ENCODE results near the gene CCDC88C. TPM values are rescaled to one million over a fixed set of nuclear protein-coding genes. Genes with fewer than 3 reads are reported as not detected.
A peak's percentile ranks its signal among the peaks of the same experiment; 100 is the strongest.

CCDC88C gene
- total and polyA plus RNA-seq, 12 donors = 1.5 to 6.5 (median 3.4) TPM

- WGBS, 4 donors = 70 to 81% (median 77%) methylated on average over 11 to 12 of the region's 12 CpGs
- no peak overlapping the region for H3K27ac ChIP-seq
- no peak for DNase-seq
- no peaks in the 10 kb centered on the region for H3K27me3 ChIP-seq
- H3K36me3 ChIP-seq (replicated peaks in 1 of 2) = no peaks in the 10 kb centered on the region
- intact Hi-C loops (cut with DNase I) = no loop called here
- no peak overlapping the region for H3K4me3 ChIP-seq
- no peaks in the 10 kb centered on the region for H3K4me1 ChIP-seq (replicated peaks in 1 of 2)
- H3K9me3 ChIP-seq (replicated peaks in 1 of 3) = no peaks in the 10 kb centered on the region
- TF ChIP-seq POLR2A (IDR thresholded peaks at IDR 0.05) (no peak), CTCF (IDR thresholded peaks at IDR 0.05) (no peak)
Observed at GRCh38 chr14:91356181-91356763, 61.3 kb downstream of the CCDC88C start.

- H3K36me3 ChIP-seq (replicated peaks in 1 of 2) = no peaks in the 10 kb centered on the region
- H3K4me1 ChIP-seq (replicated peaks in 1 of 2) = no peaks in the 10 kb centered on the region
- WGBS, 4 donors = 79 to 84% (median 82%) methylated on average over 24 to 27 of the region's 27 CpGs
- no peak for TF ChIP-seq POLR2A (IDR thresholded peaks at IDR 0.05)
- TF ChIP-seq CTCF (IDR thresholded peaks at IDR 0.05) = peak in 1 of 6 experiments; percentile 20
- intact Hi-C loops (cut with DNase I) = no loop called here
- H3K9me3 ChIP-seq (replicated peaks in 1 of 3) = no peaks in the 10 kb centered on the region
- no peak overlapping the region for H3K27ac ChIP-seq
- DNase-seq = no peak
- H3K27me3 ChIP-seq = no peaks in the 10 kb centered on the region
- H3K4me3 ChIP-seq = no peak overlapping the region
Observed at GRCh38 chr14:91354979-91355685, 62.5 kb downstream of the CCDC88C start.

- intact Hi-C loops (cut with DNase I) = no loop called here
- TF ChIP-seq POLR2A (IDR thresholded peaks at IDR 0.05) (no peak), CTCF (IDR thresholded peaks at IDR 0.05) (no peak)
- Histone ChIP-seq H3K27ac (no peak overlapping the region), H3K36me3 (replicated peaks in 1 of 2) (no peaks in the 10 kb centered on the region), H3K4me1 (replicated peaks in 1 of 2) (no peaks in the 10 kb centered on the region), H3K27me3 (no peaks in the 10 kb centered on the region), H3K9me3 (replicated peaks in 1 of 3) (no peaks in the 10 kb centered on the region), H3K4me3 (no peak overlapping the region)
- WGBS, 4 donors = 79 to 85% (median 81%) methylated on average over 13 to 14 of the region's 14 CpGs
- no peak for DNase-seq
Observed at GRCh38 chr14:91354221-91354916, 63.3 kb downstream of the CCDC88C start.
